NCI-H128 (cell line): ENCODE results near the gene FAM240A.
"Not testable (repeated sequence)": the region's sequence is repeated elsewhere in the genome, so short reads cannot be mapped to it uniquely, and the experiment has no call there.

Experiments
- DNase-seq: peaks from one replicate; lab custom pipeline; 2025; ENCODE audit not compliant: unreplicated experiment; lab: John Stamatoyannopoulos, UW

The FAM240A gene

GRCh38 chr3:46586738-46587246 lies 25.5 kb upstream of the FAM240A start:
- DNase-seq, result no peak

GRCh38 chr3:46587268-46587667 lies 25.1 kb upstream of the FAM240A start:
- DNase-seq, result not testable (repeated sequence)

GRCh38 chr3:46593274-46593862 lies 19.0 kb upstream of the FAM240A start:
- DNase-seq, result no peak

GRCh38 chr3:46593979-46594378 lies 18.3 kb upstream of the FAM240A start:
- DNase-seq, result no peak

- no peak for DNase-seq
These were observed 17.6 kb upstream of the FAM240A start for GRCh38 chr3:46594723-46595122.

- DNase-seq, result no peak
These were observed 16.5 kb upstream of the FAM240A start for GRCh38 chr3:46595819-46596314.

- no peak for DNase-seq
These were observed 12.7 kb upstream of the FAM240A start for GRCh38 chr3:46599590-46599989.

- no peak for DNase-seq
These were observed 8.8 kb upstream of the FAM240A start for GRCh38 chr3:46603446-46604046.

GRCh38 chr3:46604127-46604526 lies 8.2 kb upstream of the FAM240A start:
- DNase-seq, result no peak

GRCh38 chr3:46607603-46608028 lies 4.7 kb upstream of the FAM240A start:
- no peak for DNase-seq

GRCh38 chr3:46609212-46609721 lies 3.1 kb upstream of the FAM240A start:
- DNase-seq, result no peak

GRCh38 chr3:46609944-46610722 lies 2.2 kb upstream of the FAM240A start:
- no peak for DNase-seq

GRCh38 chr3:46613313-46614005 lies 1.1 kb downstream of the FAM240A start:
- DNase-seq, result no peak

GRCh38 chr3:46614431-46614830 lies 2.1 kb downstream of the FAM240A start:
- DNase-seq, result no peak

- DNase-seq, result no peak
These were observed 2.9 kb downstream of the FAM240A start for GRCh38 chr3:46615050-46615775.

- DNase-seq, result no peak
These were observed 3.7 kb downstream of the FAM240A start for GRCh38 chr3:46615976-46616375.

GRCh38 chr3:46617941-46618340 lies 5.6 kb downstream of the FAM240A start:
- no peak for DNase-seq

- DNase-seq, result no peak
These were observed 7.8 kb downstream of the FAM240A start for GRCh38 chr3:46619845-46620778.

GRCh38 chr3:46624533-46624932 lies 12.2 kb downstream of the FAM240A start:
- no peak for DNase-seq
